ENCODE results near the gene NREP.
"Not testable (repeated sequence)": the region's sequence is repeated elsewhere in the genome, so short reads cannot be mapped to it uniquely, and the experiment has no call there.

The NREP gene

DNA sequence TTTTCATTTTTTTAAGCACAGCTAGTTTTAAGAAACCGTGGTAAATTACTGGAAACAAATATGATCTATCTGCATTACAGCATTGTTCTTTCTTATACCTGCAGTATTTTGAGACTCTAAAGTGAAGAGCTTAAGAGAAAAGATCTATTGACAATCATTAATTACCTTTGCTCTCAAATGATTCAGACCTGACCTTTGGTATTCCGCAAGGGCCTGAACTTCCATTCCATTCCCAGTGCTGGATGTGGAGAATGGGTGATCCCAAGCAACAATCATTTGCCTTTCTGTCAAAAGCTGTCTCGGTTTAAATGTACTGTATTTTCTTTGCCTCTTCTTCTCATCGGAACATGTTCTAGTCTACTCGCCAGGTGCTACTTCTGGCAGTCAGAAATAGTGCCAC lies 18.9 kb downstream of the NREP start:
- H3K27ac Mint-ChIP-seq: no peak overlapping the region
- no peak overlapping the region for H3K4me3 Mint-ChIP-seq
- peaks cover 7% of the 10 kb centered on the region for H3K27me3 Mint-ChIP-seq
- H3K9me3 Mint-ChIP-seq: no peaks in the 10 kb centered on the region
- CTCF ChIA-PET: interaction anchor here (1.2 kb wide), 2 partner anchors 53 to 206 kb away, joined by 3 to 4 read pairs; no protein-coding TSS in a partner anchor
- H3K36me3 Mint-ChIP-seq: peaks cover 4% of the 10 kb centered on the region
- H3K4me1 Mint-ChIP-seq: peaks cover 29% of the 10 kb centered on the region
- DNase-seq: no peak

DNA sequence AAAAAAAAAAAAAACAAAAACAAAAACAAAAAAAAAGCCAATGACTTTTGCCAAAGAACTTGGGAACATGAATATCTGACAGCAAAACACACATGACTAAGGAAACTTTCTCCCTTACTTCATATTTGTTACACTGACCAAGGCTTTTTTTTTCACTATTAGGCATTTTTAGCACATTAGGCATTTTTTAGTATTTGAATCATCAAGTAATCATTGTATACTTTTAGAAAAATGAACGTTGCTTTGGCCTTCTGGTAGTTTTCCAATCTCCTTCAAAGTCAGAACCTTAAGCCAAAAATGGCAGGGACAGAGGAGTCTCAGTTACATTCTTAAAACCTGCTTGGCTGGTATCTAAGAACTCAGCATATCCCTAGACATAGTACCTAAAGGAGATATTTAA lies 19.3 kb downstream of the NREP start:
- no peak for DNase-seq
- Mint-ChIP-seq H3K27me3 (peaks cover 7% of the 10 kb centered on the region), H3K9me3 (no peaks in the 10 kb centered on the region), H3K27ac (no peak overlapping the region), H3K36me3 (peaks cover 6% of the 10 kb centered on the region), H3K4me3 (no peak overlapping the region), H3K4me1 (peaks cover 28% of the 10 kb centered on the region)
- CTCF ChIA-PET: interaction anchor here (1.2 kb wide), 1 partner anchor 52 kb away, joined by 4 read pairs; no protein-coding TSS in a partner anchor

DNA sequence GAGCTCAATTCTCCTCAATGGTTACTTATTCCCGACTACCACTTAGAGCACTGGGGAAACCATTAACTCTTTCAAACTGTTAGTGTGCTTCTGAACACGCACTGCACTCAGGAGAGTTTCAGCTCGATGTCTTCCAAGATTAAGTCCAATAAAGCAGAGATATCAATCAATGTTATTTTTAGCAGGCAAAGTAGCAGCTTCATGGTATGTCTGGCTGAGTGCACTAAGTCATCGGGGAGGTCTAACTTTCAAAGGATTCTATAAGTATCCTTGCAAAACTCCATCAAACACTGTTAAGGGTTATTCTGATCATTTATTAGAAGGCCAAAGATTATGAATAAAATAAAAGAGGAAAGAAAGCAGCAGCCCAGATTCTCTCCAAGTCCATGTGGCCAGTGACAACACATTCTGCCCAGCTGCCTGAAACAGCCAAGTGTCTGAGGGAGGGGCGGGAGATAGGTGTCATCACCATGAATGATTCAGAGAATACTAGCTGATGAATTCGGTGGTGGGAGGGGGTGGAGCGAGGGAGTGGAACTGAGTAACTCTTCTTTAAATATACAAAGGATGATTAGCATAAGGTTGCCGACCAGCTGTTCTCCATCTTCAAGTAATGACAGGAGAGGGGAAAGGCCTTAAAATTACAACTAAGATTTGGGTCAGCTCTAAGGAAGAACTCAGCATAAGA lies 21.3 kb downstream of the NREP start:
- CTCF ChIA-PET: no interaction called here

DNA sequence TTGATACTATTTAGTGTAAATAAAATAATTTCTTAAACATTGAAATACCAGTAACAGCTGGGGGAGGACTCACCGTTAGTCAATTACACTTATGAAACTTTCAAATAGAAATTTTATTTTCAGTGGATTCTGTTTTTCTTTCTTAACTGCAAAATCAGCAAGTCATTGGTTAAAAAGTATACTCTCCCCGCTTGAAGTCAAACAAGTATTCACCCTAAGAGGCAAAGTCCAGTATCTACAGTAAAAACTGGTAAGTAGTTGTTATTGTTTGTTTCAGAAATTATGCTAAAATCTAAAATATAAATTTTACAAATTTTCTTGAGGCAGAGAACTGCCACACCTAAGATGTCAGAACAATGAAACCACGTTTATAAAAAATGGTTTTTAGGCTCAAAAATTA lies 22.4 kb downstream of the NREP start:
- H3K27ac Mint-ChIP-seq: no peak overlapping the region

More for the DNA sequence above, 21.3 kb downstream of the NREP start:
- H3K27me3 Mint-ChIP-seq: peaks cover 3% of the 10 kb centered on the region
- H3K9me3 Mint-ChIP-seq: no peaks in the 10 kb centered on the region
- H3K4me3 Mint-ChIP-seq: no peak overlapping the region
- peaks cover 25% of the 10 kb centered on the region for H3K4me1 Mint-ChIP-seq
- DNase-seq: no peak
- peaks cover 10% of the 10 kb centered on the region for H3K36me3 Mint-ChIP-seq
- H3K27ac Mint-ChIP-seq: no peak overlapping the region

DNA sequence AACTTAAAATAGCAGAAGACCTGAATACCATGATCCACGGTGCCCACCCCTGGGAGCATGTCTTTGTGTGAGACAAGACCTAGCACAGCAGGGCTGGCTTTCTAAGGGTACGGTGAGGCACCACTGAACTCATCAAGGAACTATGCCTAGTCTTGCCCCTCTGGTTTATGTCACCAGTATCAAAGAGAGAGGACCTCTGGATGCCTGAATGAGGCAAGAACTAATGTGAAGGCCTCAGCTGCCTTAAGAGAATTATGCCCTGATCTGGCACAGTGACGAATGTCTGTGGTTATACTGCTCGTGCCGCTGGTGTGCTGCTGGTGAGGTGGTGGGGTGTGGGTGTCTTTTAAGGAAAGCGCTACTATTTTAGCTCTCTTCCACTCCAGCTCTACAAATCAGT lies 23.0 kb downstream of the NREP start:
- Mint-ChIP-seq H3K4me3 (no peak overlapping the region), H3K27me3 (peaks cover under 1% of the 10 kb centered on the region), H3K27ac (no peak overlapping the region), H3K9me3 (no peaks in the 10 kb centered on the region), H3K36me3 (peaks cover 14% of the 10 kb centered on the region), H3K4me1 (peaks cover 29% of the 10 kb centered on the region)
- no peak for DNase-seq
- CTCF ChIA-PET: no interaction called here

More for the DNA sequence above, 22.4 kb downstream of the NREP start:
- H3K36me3 Mint-ChIP-seq: peaks cover 14% of the 10 kb centered on the region
- no peak overlapping the region for H3K4me3 Mint-ChIP-seq
- H3K27me3 Mint-ChIP-seq: peaks cover 3% of the 10 kb centered on the region
- DNase-seq: no peak
- H3K9me3 Mint-ChIP-seq: no peaks in the 10 kb centered on the region
- CTCF ChIA-PET: no interaction called here
- H3K4me1 Mint-ChIP-seq: peaks cover 29% of the 10 kb centered on the region

DNA sequence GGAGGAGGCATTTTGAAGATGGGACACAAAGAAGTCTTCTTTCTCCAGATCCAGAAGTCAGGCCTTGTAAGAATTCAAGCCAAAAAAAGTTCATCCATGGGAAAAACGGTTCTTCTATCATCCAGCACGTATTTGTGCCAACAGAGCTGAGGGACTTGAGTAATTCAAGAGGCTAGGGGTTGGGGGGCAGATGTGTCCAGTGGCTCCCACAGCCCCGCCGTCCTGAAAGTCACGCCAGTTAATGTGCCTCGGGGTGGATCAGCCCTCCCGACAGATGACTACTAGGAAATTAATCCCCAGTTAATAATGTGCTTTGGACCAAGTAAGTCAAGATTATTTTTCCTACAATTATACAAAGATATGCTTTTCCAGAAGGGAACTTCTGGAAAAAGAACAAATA lies 23.4 kb downstream of the NREP start:
- peaks cover 29% of the 10 kb centered on the region for H3K4me1 Mint-ChIP-seq
- no peak for DNase-seq
- H3K9me3 Mint-ChIP-seq: no peaks in the 10 kb centered on the region
- CTCF ChIA-PET: no interaction called here
- H3K27me3 Mint-ChIP-seq: no peaks in the 10 kb centered on the region
- no peak overlapping the region for H3K4me3 Mint-ChIP-seq
- no peak overlapping the region for H3K27ac Mint-ChIP-seq
- H3K36me3 Mint-ChIP-seq: peaks cover 14% of the 10 kb centered on the region

DNA sequence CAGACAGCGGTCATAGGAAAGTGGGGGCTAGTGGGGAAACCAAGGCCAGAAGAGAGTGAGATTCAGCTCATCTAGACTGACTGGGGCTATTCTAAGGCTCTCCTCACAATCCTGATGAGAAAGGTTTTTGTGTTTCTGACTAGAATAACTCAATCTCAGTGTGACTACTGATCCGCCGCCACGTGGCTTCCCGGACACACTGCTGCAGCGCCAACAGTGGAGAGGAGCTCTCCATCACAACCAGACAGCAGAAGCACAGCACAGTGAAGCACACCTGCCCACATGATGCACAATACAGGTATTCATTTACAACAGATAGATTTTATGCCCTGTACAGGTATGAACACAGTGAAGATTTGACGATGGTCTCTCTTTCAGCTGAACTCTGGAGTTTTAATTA lies 25.4 kb downstream of the NREP start:
- CTCF ChIA-PET: no interaction called here
- Mint-ChIP-seq H3K4me1 (peaks cover 29% of the 10 kb centered on the region), H3K27ac (no peak overlapping the region), H3K36me3 (peaks cover 14% of the 10 kb centered on the region), H3K9me3 (no peaks in the 10 kb centered on the region), H3K4me3 (no peak overlapping the region), H3K27me3 (no peaks in the 10 kb centered on the region)
- no peak for DNase-seq

DNA sequence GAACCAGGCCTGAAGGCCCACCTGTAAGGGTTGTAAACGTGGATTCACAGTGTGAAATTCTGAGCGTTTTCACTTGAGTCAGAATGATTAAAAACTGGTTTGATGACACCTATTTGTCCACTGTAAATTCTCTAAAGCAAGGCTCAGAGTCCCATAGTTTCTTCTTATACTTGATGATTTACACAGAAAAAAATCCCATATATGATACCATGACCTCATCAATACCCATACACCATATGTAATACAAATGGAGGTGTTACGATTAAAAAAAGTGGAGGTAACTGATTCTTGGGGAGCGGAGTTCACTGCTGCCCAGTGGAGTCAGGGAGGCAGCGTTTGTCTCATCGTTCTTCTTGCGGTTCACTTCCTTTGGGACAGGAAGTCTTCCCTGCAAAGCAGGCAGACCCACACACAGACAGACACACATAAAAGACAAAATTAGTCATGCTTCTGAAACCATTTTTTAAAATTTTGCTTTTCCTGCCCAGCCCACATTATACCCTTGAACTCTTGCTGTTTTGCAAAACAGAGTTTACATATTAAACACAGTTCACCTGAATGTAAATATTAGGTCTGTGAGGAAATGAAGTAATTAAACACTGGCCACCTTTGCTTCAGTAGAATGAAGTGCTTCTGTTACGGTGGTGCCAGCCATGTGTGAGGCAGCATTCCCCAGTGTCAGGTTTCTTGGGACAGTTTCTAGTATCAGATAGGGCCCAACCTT lies 26.2 kb downstream of the NREP start:
- no peak overlapping the region for H3K4me3 Mint-ChIP-seq
- H3K27ac Mint-ChIP-seq: no peak overlapping the region
- H3K36me3 Mint-ChIP-seq: peaks cover 14% of the 10 kb centered on the region
- DNase-seq: no peak
- peaks cover 29% of the 10 kb centered on the region for H3K4me1 Mint-ChIP-seq
- no peaks in the 10 kb centered on the region for H3K27me3 Mint-ChIP-seq
- CTCF ChIA-PET: no interaction called here
- no peaks in the 10 kb centered on the region for H3K9me3 Mint-ChIP-seq

DNA sequence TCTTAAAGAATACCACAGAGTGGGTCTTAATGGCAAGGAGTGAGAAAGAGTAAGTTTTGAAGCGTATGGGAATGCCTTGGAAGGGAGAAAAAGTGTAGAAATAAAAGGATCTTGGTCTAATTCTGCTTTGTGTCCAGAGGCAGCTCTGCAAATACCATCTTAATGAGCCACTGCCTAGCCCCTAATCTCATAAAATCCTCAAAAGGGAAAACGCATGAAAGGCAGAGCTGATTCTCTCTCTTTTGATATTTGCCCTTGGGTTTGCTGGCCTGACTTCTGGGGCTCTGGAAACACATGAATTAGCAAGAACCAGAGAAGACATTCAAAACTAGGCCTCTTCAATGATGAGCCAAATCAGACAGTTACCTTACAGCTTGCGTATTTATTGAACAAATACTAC lies 28.1 kb downstream of the NREP start:
- H3K9me3 Mint-ChIP-seq: no peaks in the 10 kb centered on the region
- no peak for DNase-seq
- no peak overlapping the region for H3K27ac Mint-ChIP-seq
- H3K4me3 Mint-ChIP-seq: no peak overlapping the region
- peaks cover 11% of the 10 kb centered on the region for H3K36me3 Mint-ChIP-seq
- H3K4me1 Mint-ChIP-seq: peaks cover 24% of the 10 kb centered on the region
- CTCF ChIA-PET: interaction anchor here (1.2 kb wide), 1 partner anchor 15 kb away, joined by 3 read pairs; no protein-coding TSS in a partner anchor
- H3K27me3 Mint-ChIP-seq: no peaks in the 10 kb centered on the region

DNA sequence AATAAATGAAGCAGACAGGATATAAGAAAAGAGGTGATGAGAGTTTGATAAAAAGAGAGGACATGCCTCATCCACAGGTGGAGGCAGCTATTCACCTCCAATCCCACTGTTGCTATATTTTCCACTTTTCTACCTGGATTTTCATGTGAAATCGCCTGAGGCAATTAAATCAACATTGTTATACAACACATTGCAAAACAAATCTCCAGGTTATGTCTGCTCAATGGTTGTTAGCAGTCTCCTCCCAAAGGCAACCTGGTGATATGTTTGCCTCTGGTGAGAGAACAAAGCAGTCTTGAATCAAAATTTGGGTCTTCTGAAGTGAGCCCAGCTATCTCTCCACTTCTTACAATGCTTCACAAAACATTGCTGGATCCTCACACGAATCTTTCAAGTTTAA lies 30.0 kb downstream of the NREP start:
- no peak overlapping the region for H3K4me3 Mint-ChIP-seq
- H3K9me3 Mint-ChIP-seq: no peaks in the 10 kb centered on the region
- H3K27ac Mint-ChIP-seq: no peak overlapping the region

DNA sequence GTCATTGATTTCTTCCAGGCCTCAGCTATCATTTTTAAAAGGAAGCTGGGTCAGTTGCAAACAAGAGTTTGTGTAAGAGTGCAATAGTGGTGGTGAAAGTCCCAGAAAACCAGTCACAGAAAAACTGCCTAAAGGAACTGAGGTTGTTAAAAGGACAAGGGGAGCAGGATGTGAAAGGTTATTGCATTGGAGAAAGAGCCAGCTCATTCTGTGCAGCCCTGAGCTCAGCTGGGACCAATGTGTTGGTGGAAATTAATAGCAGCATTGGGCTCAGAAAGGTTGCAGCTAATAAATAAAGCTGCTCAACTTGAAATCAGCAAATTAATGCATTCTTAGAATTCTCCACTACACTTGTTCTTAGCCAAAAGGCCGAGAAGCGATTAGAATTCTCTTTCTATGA lies 34.9 kb downstream of the NREP start:
- no peak for DNase-seq
- H3K4me3 Mint-ChIP-seq: no peak overlapping the region
- H3K27ac Mint-ChIP-seq: no peak overlapping the region
- no peaks in the 10 kb centered on the region for H3K9me3 Mint-ChIP-seq
- H3K4me1 Mint-ChIP-seq: no peaks in the 10 kb centered on the region
- H3K27me3 Mint-ChIP-seq: peaks cover 6% of the 10 kb centered on the region
- H3K36me3 Mint-ChIP-seq: no peaks in the 10 kb centered on the region
- CTCF ChIA-PET: no interaction called here

More for the DNA sequence above, 30.0 kb downstream of the NREP start:
- CTCF ChIA-PET: interaction anchor here (0.6 kb wide), 1 partner anchor 434 kb away, joined by 3 read pairs; no protein-coding TSS in a partner anchor
- H3K4me1 Mint-ChIP-seq: peaks cover 18% of the 10 kb centered on the region
- H3K27me3 Mint-ChIP-seq: no peaks in the 10 kb centered on the region
- H3K36me3 Mint-ChIP-seq: peaks cover 8% of the 10 kb centered on the region
- DNase-seq: no peak

DNA sequence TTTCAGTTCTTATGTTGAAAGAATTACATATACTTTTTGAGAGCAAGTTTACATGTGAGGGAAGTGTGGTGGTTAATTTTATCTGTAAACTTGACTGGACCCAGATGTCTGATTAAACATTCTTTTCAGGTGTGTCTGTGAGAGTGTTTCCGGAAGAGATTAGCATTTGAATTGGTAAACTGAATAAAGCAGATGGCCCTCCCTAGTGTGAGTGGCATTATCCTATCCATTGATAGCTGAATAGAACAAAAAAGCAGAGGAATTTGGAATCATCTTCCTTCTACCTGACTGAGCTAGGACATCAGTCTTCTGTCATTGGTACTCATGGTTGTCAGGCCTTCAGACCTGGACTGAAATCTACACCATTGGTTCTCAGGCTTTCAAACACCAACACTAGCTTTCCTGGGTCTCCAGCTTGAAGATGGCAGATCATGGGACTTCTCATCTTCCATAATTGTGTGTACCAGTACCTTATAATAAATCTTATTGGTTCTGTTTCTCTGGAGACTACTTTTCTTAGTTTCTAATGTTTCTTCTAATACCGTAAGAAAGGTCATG lies 36.6 kb downstream of the NREP start:
- Mint-ChIP-seq H3K27me3 (peaks cover 10% of the 10 kb centered on the region), H3K4me1 (no peaks in the 10 kb centered on the region), H3K4me3 (no peak overlapping the region), H3K36me3 (no peaks in the 10 kb centered on the region), H3K9me3 (no peaks in the 10 kb centered on the region), H3K27ac (no peak overlapping the region)
- CTCF ChIA-PET: no interaction called here
- DNase-seq: no peak

DNA sequence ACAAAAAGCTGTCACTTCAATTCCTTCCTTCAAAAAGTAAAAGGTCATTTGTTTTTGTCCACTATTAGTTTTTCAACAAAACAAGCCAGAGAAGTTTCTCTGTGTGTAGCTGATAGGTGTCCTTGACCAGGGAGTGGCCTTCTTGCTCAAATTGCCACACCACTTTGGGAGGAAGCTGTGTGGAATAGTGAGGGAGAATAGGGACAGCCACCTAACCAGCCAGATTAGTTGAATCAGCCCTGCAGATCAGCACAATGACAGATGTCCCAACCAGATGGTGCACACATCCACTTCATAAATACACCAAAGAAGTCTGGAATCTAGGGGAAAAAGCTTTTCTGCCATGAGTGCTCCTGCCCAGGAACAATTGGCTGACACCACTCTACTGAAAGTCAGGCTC lies 37.2 kb downstream of the NREP start:
- H3K27me3 Mint-ChIP-seq: peaks cover 10% of the 10 kb centered on the region
- CTCF ChIA-PET: no interaction called here
- H3K4me3 Mint-ChIP-seq: no peak overlapping the region
- no peak overlapping the region for H3K27ac Mint-ChIP-seq
- H3K4me1 Mint-ChIP-seq: no peaks in the 10 kb centered on the region
- peaks cover 2% of the 10 kb centered on the region for H3K9me3 Mint-ChIP-seq
- DNase-seq: no peak
- no peaks in the 10 kb centered on the region for H3K36me3 Mint-ChIP-seq

DNA sequence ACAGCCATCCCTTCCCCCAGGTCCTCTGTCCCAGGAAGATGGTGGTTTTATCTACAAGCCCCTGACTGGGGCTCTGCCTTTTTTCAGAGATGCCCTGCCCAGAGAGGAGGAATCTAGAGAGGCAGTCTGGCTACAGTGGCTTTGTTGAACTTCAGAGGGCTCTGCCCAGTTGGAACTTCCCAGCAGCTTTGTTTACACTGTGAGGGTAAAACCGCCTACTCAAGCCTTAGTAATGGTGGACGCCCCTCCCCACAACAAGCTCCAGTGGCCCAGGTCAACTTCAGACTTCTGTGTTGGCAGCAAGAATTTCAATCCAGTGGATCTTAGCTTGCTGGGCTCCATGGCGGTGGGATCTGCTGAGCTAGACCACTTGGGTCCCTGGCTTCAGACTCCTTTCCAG lies 40.2 kb downstream of the NREP start:
- peaks cover 15% of the 10 kb centered on the region for H3K27me3 Mint-ChIP-seq
- H3K36me3 Mint-ChIP-seq, H3K4me3 Mint-ChIP-seq, H3K9me3 Mint-ChIP-seq, H3K4me1 Mint-ChIP-seq, CTCF ChIA-PET, H3K27ac Mint-ChIP-seq, DNase-seq: not testable (repeated sequence)

Measured in activated naive CD4-positive, alpha-beta T cell treated with anti-CD3 and anti-CD28 coated beads, Interleukin-2, amount 10 ng/mL, durations not matched to agents 7 days and 5 days (primary cell).